ENCODE data around the gene RPS14.

Gene RPS14

DNA sequence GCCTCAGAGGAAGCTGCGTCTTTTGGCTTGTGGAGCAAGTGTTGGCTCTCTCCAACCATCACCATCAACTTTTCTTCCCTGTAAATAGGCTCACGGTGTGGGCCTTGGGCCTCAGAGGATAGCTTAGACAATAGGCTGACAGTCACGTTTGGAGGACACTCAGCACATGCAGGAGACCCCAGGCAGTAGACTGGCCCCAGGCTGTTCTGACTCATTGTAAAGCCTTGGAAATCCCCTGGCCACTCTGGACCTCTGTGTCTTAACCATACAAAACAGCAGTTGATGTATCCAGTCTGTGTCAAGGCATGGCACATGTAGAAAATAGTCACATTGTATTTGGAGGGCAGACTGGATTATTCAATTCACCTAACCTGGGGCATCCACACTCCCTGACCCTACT lies 55.4 kb downstream of the RPS14 start:
- H3K9me3 ChIP-seq (ENCODE audit: low read length): no peaks in the 10 kb centered on the region
- peaks cover 89% of the 10 kb centered on the region for H3K36me3 ChIP-seq (ENCODE audit: insufficient read depth, low read length)
- no peak overlapping the region for H2AFZ ChIP-seq (ENCODE audit: low read depth, low read length)
- no peaks in the 10 kb centered on the region for H3K4me1 ChIP-seq (ENCODE audit: insufficient read depth, low read length)
- no peak overlapping the region for H3K4me3 ChIP-seq (ENCODE audit: low read length)
- no peaks in the 10 kb centered on the region for H3K27me3 ChIP-seq (ENCODE audit: insufficient read depth, low read length)

DNA sequence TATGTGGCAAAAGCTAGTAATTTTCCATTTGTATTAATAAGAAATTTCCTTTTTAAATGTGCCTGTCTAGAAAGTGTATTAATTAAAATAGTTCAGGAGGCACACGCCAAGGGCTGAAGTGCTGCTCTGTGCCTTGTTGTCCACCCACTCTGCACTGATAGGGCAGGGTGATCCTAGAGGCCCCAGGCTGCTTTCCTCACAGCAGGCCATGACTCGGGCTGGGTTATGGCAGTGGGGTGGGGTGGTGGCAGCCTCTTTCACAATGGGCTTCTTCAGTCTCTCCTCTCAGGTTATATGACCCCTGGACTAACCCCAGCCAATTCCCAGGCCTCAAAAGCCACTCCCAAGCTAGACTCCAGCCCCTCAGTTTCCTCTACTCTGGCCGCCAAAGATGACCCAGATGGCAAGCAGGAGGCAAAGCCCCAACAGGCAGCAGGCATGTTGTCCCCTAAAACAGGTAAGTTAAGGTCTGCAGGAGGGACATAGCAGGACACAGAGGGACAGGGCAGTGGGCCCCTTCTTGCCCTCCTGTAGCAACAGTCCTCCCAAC lies 56.4 kb downstream of the RPS14 start:
- no peaks in the 10 kb centered on the region for H3K9me3 ChIP-seq (ENCODE audit: low read length)
- no peaks in the 10 kb centered on the region for H3K27me3 ChIP-seq (ENCODE audit: insufficient read depth, low read length)
- no peak overlapping the region for H3K4me3 ChIP-seq (ENCODE audit: low read length)
- no peak overlapping the region for H2AFZ ChIP-seq (ENCODE audit: low read depth, low read length)
- peaks cover 86% of the 10 kb centered on the region for H3K36me3 ChIP-seq (ENCODE audit: insufficient read depth, low read length)
- no peaks in the 10 kb centered on the region for H3K4me1 ChIP-seq (ENCODE audit: insufficient read depth, low read length)

DNA sequence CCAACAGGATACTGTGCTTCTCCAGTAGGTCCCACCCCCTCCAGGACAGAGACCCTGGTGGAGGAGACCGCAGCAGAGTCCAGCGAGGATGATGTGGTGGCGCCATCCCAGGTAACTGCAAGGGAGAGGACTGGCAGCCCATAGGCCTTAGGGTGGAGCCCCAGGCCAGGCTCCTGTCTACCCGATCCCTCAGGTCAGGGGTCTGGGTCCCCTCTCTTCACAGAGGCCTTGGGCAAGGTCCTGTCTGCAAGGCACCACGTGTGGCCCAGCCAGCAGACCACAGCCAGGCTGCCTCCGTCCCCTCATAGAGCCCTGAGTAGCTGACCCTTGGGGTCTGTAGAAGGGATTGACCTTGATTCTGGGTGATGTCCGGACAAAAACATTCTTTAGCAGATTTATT lies 56.9 kb downstream of the RPS14 start:
- no peaks in the 10 kb centered on the region for H3K9me3 ChIP-seq (ENCODE audit: low read length)
- H3K4me3 ChIP-seq (ENCODE audit: low read length): no peak overlapping the region
- no peaks in the 10 kb centered on the region for H3K4me1 ChIP-seq (ENCODE audit: insufficient read depth, low read length)
- H2AFZ ChIP-seq (ENCODE audit: low read depth, low read length): no peak overlapping the region
- peaks cover 86% of the 10 kb centered on the region for H3K36me3 ChIP-seq (ENCODE audit: insufficient read depth, low read length)
- no peaks in the 10 kb centered on the region for H3K27me3 ChIP-seq (ENCODE audit: insufficient read depth, low read length)

Measured in neuron (in vitro differentiated cells).